GM23338 (cell line): Measurements from ENCODE around the gene IFNA16. TPM values are rescaled to one million over a fixed set of nuclear protein-coding genes. Genes with fewer than 3 reads are reported as not detected.
"Not testable (repeated sequence)": the region's sequence is repeated elsewhere in the genome, so short reads cannot be mapped to it uniquely, and the experiment has no call there.

Experiments used
- ATAC-seq: fragments of 200-7000 bp; cut with Tn5 transposase; 3 replicates; pipeline ENCODE4 v1.9.1; 2020
- DNase-seq: peaks from one replicate; pipeline ENCODE4 v3.0.0-alpha.2; 2015; ENCODE audit warnings: low spot score
- H2AFZ ChIP-seq: fragments of 200-600 bp; sonication (generic); 2 replicates; pipeline ENCODE4 v1.8.0; 2016; ENCODE audit warnings: antibody characterized with exemption, mild to moderate bottlenecking, moderate library complexity
- H3F3A ChIP-seq: fragments of 200-600 bp; sonication (generic); replicated peaks from 2 replicates; pipeline ENCODE4 v1.8.0; 2017; ENCODE audit warnings: antibody characterized with exemption, mixed run types, low read depth
- H3K27ac ChIP-seq: fragments of 200-600 bp; sonication (generic); 2 replicates; pipeline ENCODE4 v1.6.1; 2016; ENCODE audit warnings: low read depth
- H3K27me3 ChIP-seq: fragments of 200-600 bp; sonication (generic); 2 replicates; pipeline ENCODE4 v1.8.0; 2016; ENCODE audit warnings: mild to moderate bottlenecking, mixed run types, moderate library complexity; ENCODE audit not compliant: insufficient read depth
- H3K36me3 ChIP-seq: fragments of 200-600 bp; sonication (generic); 2 replicates; pipeline ENCODE4 v1.8.0; 2016; ENCODE audit warnings: mild to moderate bottlenecking; ENCODE audit not compliant: insufficient read depth
- H3K4me1 ChIP-seq: fragments of 200-600 bp; sonication (generic); 2 replicates; pipeline ENCODE4 v1.8.0; 2016; ENCODE audit warnings: mild to moderate bottlenecking, moderate library complexity; ENCODE audit not compliant: insufficient read depth
- H3K4me2 ChIP-seq: fragments of 200-600 bp; sonication (generic); 2 replicates; pipeline ENCODE4 v1.7.1; 2017; ENCODE audit warnings: mixed run types
- H3K4me3 ChIP-seq: fragments of 200-600 bp; sonication (generic); 2 replicates; pipeline ENCODE4 v1.6.1; 2016; ENCODE audit warnings: mixed run types
- H3K79me2 ChIP-seq: fragments of 200-600 bp; sonication (generic); replicated peaks from 2 replicates; pipeline ENCODE4 v1.8.0; 2017; ENCODE audit warnings: mild to moderate bottlenecking; ENCODE audit not compliant: insufficient read depth
- H3K9me2 ChIP-seq: fragments of 200-600 bp; sonication (generic); 2 replicates; pipeline ENCODE4 v1.8.0; 2017; ENCODE audit not compliant: insufficient read depth
- H4K20me1 ChIP-seq: fragments of 200-600 bp; sonication (generic); replicated peaks from 2 replicates; pipeline ENCODE4 v1.8.0; 2017; ENCODE audit warnings: mild to moderate bottlenecking; ENCODE audit not compliant: insufficient read depth
- H3K27ac Mint-ChIP-seq: 2 replicates; pipeline ENCODE4 v1.8.0; 2020; ENCODE audit warnings: inconsistent platforms, mild to moderate bottlenecking, moderate library complexity, mixed read lengths
- H3K27me3 Mint-ChIP-seq: 3 replicates; pipeline ENCODE4 v1.8.0; 2022; ENCODE audit warnings: low read depth, mild to moderate bottlenecking, moderate library complexity, mixed read lengths, inconsistent platforms; ENCODE audit not compliant: insufficient read depth, poor library complexity
- H3K36me3 Mint-ChIP-seq: 3 replicates; pipeline ENCODE4 v1.8.0; 2021; ENCODE audit warnings: low read depth, mild to moderate bottlenecking, inconsistent platforms, moderate library complexity, mixed read lengths
- H3K4me1 Mint-ChIP-seq: 3 replicates; pipeline ENCODE4 v1.8.0; 2020; ENCODE audit warnings: mild to moderate bottlenecking, inconsistent platforms, mixed read lengths
- H3K4me3 Mint-ChIP-seq: 3 replicates; pipeline ENCODE4 v1.8.0; 2021; ENCODE audit warnings: moderate library complexity, mild to moderate bottlenecking, inconsistent platforms, mixed read lengths
- H3K9me3 Mint-ChIP-seq: 3 replicates; pipeline ENCODE4 v1.8.0; 2020; ENCODE audit warnings: moderate library complexity, mild to moderate bottlenecking, inconsistent platforms, mixed read lengths
- EZH2 ChIP-seq: fragments of 200-600 bp; sonication (generic); IDR thresholded peaks from one replicate; pipeline ENCODE4 v1.8.0; 2017; ENCODE audit warnings: antibody characterized with exemption, mild to moderate bottlenecking, low read depth; ENCODE audit not compliant: unreplicated experiment
- NANOG ChIP-seq: IDR thresholded peaks from 2 replicates; pipeline ENCODE4 v1.6.1; 2016; ENCODE audit warnings: antibody characterized with exemption, borderline replicate concordance
- STAT1 ChIP-seq: IDR thresholded peaks from one replicate; pipeline ENCODE4 v1.6.1; 2016; ENCODE audit warnings: antibody characterized with exemption; ENCODE audit not compliant: unreplicated experiment
- ZNF331 ChIP-seq: fragments of 250-450 bp; sonication (Bioruptor Pico); IDR thresholded peaks from 2 replicates; pipeline ENCODE4 v1.5.0; 2020; ENCODE audit warnings: low read depth, mild to moderate bottlenecking, moderate library complexity
- ZNF462 ChIP-seq: fragments of 250-450 bp; sonication (Bioruptor Pico); IDR thresholded peaks from 2 replicates; pipeline ENCODE4 v1.5.0; 2020; ENCODE audit warnings: mild to moderate bottlenecking, moderate library complexity
- polyA plus RNA-seq: library from polyadenylated mRNA; unstranded; fragments of >200 nt; fragmentation: Nextera tagmentation; extraction: Ambion mirVana; gene quantifications from 2 replicates; pipeline ENCODE4 v1.2.1, GENCODE V29; 2016
- total RNA-seq: library from RNA; depleted of rRNA; stranded (reverse); fragments of >200 nt; shearing (Covaris generic); gene quantifications from 2 replicates; pipeline ENCODE4 v1.2.3, GENCODE V29; 2014
- TF ChIP-seq, protein P1 (sequence below): IDR thresholded peaks from one replicate; pipeline ENCODE4 v1.6.1; 2018; ENCODE audit warnings: antibody characterized with exemption; ENCODE audit not compliant: unreplicated experiment

The IFNA16 gene
- total and polyA plus RNA-seq, 2 experiments from 2014 or later = not detected

GRCh38 chr9:21239911-21240310 is 22.8 kb upstream of the IFNA16 start, which contains the start of gene IFNA14 (continued):
- TF ChIP-seq ZNF462 (CRISPR knock-in tag) = no peak
- no peak for TF ChIP-seq ZNF331 (CRISPR knock-in tag)
- TF ChIP-seq STAT1 = no peak
- no peak for TF ChIP-seq NANOG
- TF ChIP-seq, protein P1, sequence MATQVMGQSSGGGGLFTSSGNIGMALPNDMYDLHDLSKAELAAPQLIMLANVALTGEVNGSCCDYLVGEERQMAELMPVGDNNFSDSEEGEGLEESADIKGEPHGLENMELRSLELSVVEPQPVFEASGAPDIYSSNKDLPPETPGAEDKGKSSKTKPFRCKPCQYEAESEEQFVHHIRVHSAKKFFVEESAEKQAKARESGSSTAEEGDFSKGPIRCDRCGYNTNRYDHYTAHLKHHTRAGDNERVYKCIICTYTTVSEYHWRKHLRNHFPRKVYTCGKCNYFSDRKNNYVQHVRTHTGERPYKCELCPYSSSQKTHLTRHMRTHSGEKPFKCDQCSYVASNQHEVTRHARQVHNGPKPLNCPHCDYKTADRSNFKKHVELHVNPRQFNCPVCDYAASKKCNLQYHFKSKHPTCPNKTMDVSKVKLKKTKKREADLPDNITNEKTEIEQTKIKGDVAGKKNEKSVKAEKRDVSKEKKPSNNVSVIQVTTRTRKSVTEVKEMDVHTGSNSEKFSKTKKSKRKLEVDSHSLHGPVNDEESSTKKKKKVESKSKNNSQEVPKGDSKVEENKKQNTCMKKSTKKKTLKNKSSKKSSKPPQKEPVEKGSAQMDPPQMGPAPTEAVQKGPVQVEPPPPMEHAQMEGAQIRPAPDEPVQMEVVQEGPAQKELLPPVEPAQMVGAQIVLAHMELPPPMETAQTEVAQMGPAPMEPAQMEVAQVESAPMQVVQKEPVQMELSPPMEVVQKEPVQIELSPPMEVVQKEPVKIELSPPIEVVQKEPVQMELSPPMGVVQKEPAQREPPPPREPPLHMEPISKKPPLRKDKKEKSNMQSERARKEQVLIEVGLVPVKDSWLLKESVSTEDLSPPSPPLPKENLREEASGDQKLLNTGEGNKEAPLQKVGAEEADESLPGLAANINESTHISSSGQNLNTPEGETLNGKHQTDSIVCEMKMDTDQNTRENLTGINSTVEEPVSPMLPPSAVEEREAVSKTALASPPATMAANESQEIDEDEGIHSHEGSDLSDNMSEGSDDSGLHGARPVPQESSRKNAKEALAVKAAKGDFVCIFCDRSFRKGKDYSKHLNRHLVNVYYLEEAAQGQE = no peak
- no peak for TF ChIP-seq EZH2

GRCh38 chr9:21236360-21236714 is 19.2 kb upstream of the IFNA16 start:
- not testable (repeated sequence) for ATAC-seq, H3K9me3 Mint-ChIP-seq, H3K4me3 Mint-ChIP-seq, H3K4me2 ChIP-seq, DNase-seq, H3K4me3 ChIP-seq, H3K79me2 ChIP-seq, H3K4me1 Mint-ChIP-seq, H3K36me3 ChIP-seq, H2AFZ ChIP-seq, H3K27ac ChIP-seq, H3K27ac Mint-ChIP-seq, H3K36me3 Mint-ChIP-seq, H3F3A ChIP-seq, H3K27me3 ChIP-seq, H4K20me1 ChIP-seq, H3K9me2 ChIP-seq, H3K27me3 Mint-ChIP-seq, H3K4me1 ChIP-seq
